GM19193 (cell line): ENCODE measurements around the gene UNK.

Source experiments
- POLR2A ChIP-seq: IDR thresholded peaks from 4 replicates; pipeline ENCODE4 v1.6.1; 2011; ENCODE audit not compliant: insufficient read depth, insufficient read length; ENCODE audit errors: extremely low read depth

UNK gene

GRCh38 chr17:75751676-75752404 is 32.8 kb upstream of the UNK start:
- TF ChIP-seq POLR2A, result no peak

- TF ChIP-seq POLR2A, result no peak
Observed at GRCh38 chr17:75752405-75752709, 32.2 kb upstream of the UNK start.

DNA sequence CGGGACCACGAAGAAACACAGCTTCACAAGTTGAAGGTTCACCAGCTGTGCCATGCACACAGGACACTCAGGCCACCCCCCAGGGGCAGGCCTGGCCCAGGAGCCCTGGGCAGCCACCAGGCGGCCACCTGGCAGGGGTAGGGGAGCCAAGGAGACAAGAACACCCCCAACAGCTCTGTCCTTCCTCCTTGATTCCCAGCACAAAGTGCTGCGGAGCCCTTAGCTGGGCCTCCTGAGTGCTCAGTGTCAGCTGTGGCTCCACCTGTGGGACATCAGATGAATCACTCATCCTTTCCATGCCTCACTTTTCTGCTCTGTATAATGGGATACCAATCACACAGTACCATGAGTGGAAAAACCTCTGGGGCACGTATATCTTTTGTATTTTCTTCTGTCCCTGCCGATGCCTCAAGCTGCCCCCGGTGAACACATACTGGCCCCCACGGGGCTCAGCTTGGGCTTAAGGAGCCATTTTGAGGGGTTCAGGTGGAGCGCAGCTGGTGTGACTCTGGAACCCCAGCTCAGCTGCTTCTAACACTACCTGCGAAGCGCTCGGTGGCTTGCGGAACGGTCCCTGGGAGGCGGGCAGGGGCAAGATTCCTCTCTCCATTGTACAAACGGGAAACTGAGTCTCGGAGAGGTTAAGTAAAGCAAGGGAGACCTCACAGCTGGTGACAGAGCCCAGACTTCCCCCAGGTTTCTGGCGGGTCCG is 31.6 kb upstream of the UNK start:
- TF ChIP-seq POLR2A, result no peak

DNA sequence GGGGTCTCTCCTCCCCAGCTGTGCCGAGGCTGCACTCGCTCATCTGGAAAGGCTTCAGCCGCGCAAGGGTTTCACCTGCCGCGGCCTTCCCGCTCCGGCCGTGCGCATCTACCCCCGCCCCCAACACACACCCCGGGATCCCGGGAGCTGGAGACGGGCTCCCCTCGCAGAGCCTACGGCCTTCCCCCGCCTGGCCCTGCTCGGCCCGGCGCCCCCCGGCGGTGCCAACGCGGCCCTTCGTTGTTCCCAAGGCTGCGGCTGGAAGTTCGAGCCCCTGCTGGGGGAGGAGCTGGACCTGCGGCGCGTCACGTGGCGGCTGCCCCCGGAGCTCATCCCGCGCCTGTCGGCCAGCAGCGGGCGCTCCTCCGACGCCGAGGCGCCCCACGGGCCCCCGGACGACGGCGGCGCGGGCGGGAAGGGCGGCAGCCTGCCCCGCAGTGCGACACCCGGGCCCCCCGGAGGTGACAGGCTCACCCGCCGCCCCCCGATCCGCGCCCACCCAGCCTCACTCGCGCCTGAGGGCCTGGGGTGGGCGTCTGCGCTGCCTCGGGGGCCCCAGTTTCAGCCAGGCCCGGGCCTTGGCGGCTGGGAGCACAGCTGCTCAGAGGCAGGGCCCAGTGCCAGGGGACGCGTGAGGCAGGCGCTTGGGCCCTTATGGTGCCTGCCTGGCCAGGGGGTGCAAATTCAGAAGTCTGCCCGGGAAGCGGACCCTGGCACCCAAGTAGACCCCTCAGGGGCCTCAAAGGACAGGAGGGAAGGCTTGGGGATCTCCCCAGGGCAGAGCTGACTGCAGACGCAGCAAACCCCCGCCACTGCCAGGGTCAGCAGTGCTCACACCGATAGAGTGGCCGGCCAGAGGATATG is 30.9 kb upstream of the UNK start:
- peak; percentile 11 for TF ChIP-seq POLR2A

GRCh38 chr17:75754378-75755204 is 30.0 kb upstream of the UNK start:
- no peak for TF ChIP-seq POLR2A

DNA sequence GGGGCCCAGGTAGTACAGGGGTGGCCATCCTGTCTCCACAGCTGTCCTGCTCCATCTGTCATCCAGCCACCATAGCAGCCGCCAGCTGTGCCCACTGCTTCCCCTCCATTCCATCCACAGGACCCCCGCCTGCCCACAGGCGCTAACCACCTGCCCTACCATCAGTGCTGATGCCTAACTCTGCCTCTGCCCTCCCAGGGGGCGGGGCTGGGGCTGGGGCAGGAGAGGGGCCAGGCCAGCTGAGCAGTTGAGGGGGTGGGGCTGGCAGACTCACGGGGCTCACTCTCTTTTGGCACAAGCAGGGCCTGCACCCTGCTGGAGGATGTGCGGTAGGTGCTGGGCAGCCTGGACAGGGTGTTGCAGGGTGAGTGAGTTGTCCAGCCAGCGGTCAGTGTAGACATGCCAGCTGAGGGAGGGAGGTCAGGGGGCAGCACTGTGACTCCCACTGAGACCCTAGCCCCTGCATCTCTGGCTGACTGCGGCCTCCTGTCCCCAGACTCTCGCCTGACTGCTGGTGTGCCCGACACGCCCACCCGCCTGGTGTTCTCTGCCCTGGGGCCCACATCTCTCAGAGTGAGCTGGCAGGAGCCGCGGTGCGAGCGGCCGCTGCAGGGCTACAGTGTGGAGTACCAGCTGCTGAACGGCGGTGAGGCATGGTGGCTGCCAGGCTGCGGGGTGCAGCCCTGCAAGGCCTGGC is 29.3 kb upstream of the UNK start:
- TF ChIP-seq POLR2A, result no peak

DNA sequence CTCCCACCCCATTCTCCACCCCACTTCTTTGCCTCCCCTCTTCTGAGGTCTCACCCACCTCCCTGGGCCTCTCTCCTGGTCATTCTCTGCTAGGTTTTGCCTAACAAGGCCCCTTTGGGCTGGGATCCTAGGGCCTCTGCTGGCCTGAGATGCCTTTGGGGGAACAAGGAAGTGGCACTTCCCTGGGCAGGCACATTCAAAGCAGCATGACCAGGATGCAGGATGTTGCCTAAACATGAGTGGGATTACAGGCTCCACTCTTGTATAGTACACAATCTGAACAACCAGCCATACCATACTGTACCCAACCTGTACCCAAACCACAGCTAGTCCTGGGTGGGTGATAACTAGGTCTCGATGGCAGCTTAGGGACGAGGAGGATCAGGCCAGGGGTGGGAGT is 28.6 kb upstream of the UNK start:
- no peak for TF ChIP-seq POLR2A

- TF ChIP-seq POLR2A, result no peak
Observed at GRCh38 chr17:75756451-75757085, 28.0 kb upstream of the UNK start.

DNA sequence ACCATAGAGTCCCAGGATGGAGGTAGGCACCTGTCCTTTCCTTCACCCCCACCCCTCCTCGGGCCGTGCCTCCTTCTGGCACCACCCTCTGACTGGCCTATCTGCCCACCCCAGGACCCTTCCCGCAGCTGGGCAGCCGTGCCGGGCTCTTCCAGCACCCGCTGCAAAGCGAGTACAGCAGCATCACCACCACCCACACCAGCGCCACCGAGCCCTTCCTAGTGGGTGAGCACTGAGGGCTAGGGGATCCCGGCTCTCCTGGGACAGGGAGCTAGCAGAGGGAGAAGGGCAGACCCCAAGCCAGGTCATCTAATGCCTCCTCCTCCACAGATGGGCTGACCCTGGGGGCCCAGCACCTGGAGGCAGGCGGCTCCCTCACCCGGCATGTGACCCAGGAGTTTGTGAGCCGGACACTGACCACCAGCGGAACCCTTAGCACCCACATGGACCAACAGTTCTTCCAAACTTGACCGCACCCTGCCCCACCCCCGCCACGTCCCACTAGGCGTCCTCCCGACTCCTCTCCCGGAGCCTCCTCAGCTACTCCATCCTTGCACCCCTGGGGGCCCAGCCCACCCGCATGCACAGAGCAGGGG is 27.4 kb upstream of the UNK start:
- TF ChIP-seq POLR2A, result no peak

GRCh38 chr17:75758131-75758905 is 26.3 kb upstream of the UNK start:
- TF ChIP-seq POLR2A, result no peak

DNA sequence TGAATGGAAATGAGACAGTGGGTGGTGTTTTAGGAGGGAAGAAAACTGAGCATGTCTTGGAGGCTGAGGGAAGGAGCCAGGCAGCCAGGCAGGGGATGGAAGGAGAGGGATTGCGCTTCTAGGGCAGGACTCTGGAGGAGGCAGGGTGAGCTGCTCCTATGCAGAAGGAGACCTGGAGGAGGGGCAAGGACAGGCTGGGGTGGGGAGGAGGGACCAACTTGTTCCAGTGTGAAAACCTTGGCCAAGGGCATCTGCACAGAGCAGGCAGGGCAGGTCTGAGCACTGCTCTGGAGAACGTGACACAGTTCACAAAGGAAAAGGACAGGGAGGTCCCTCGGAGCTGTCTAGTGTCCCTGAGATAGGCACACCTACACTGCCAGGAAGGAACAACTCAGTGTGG is 25.1 kb upstream of the UNK start:
- TF ChIP-seq POLR2A, result no peak

GRCh38 chr17:75762513-75763268 is 21.9 kb upstream of the UNK start:
- TF ChIP-seq POLR2A, result no peak
